Stimulated activated CD8-positive, alpha-beta memory T cell treated with anti-CD3 and anti-CD28 coated beads, Interleukin-12 subunit alpha, Interleukin-12 subunit beta, amount 100 ng/mL, for 24 hours (primary cell): Measurements from ENCODE around the gene NR6A1.

Experiments
- DNase-seq: peaks from one replicate; pipeline ENCODE4 v3.0.0-alpha.2; 2020; ENCODE audit errors: extremely low read depth

Gene NR6A1

DNA sequence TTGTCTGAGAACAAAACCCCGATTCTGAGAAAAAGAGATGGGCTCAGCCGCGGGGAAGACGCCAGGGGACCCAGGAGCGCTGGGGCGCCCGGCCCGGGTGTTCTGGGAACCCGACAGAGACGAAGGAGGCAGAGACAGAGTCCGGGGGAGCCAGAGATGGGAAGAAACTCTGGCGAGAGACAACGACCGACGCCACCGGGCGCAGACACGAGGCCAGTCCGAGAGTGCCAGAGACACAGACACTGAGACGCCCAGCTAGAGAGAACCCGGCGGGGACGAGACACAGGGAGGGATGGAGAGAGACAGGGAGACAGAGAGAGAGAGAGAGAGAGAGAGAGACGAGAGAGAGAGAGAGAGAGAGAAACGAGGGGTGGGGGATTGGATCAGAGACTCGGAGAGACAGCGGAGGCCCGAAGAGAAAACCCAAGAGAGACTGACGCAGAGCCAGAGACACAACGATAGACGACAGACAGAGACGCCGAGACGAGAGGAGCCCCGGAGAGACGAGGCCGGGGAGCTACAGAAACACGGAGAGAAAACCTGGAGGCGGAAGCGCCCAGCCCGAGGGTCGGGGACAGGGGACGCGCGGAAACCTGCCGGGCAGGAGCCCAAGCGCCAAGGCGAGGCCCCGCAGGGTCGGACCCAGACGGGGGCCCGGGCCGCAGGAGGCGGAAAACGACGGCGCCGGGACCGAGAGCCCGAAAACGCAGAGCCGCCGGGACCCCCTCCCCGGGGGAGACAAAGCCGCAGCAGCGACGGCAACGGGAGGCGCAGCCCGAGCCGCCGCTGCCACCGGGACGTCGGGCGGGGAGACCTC, 267.2 kb downstream of the NR6A1 start:
- no peak for DNase-seq

DNA sequence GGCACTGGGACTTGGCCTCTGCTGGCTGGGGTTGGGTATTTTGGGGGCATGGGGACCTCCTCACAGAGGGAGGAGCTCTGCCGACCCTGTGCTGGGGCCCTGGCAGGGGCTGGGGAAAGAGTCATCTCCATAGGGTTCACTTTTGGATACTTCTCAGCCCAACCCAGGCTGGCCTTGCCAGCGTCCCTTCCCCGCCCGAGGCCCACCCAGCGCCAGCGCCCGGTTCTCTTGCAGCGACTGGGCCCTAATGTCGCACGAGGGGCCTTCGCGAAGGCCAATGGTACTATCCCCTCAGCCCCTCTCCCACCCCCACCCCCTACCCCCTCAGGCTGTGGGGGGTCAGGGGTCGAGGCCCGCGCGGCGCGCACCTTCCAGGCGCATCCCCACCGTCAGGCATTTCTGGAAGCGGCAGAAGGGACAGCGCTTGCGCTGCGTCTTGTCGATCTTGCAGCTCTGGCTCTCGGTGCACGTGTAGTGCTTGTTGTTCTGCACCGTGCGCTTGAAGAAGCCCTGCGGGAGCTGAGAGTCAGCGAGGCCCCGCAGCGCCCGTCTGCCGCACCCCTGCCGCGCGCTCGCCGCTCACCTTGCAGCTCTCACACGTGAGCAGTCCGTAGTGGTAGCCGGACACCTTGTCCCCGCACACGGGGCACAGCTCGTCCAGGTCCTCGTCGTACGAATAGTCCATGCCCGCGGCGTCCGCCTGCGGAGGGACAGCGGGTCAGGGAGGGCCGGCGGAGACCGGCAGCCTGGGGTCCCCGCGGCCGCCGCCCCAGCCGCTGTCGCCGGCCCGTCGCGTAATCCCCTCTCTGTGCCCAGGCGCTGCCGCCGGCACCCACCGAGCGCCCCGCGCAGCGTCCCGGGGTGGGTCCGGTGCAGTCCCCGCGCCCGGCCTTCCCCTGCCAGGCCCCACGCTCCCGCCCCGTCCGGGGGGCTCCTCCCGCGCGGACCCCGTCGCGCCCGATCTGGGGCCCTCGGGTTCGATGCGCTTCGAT, 268.1 kb downstream of the NR6A1 start:
- no peak for DNase-seq

DNA sequence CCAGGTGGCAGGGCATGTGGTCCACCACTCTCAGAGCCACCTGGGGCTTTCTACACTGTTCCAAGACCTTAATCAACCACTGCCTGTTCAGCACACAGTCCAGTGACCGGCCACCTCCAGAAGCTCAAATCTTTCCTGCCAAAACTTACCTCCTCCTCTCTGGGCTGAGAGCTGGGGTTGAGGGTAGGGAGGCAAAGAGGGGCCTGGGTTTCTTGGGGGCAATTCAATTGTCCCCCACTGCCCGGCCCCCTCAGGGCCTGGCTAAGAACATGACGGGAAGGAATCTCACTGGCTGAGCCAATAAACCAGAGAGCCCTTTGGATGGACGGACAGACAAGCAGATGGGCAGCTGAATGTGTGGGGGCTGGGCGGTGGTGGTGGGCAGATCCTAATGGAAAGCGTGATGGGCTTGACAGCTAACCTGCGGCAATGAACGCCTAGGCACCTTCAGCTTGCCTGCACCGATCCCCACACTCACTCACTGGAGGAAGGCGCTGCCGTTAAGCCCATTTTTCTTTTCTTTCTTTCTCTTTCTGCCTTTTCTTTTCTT, 269.3 kb downstream of the NR6A1 start:
- DNase-seq = no peak

DNA sequence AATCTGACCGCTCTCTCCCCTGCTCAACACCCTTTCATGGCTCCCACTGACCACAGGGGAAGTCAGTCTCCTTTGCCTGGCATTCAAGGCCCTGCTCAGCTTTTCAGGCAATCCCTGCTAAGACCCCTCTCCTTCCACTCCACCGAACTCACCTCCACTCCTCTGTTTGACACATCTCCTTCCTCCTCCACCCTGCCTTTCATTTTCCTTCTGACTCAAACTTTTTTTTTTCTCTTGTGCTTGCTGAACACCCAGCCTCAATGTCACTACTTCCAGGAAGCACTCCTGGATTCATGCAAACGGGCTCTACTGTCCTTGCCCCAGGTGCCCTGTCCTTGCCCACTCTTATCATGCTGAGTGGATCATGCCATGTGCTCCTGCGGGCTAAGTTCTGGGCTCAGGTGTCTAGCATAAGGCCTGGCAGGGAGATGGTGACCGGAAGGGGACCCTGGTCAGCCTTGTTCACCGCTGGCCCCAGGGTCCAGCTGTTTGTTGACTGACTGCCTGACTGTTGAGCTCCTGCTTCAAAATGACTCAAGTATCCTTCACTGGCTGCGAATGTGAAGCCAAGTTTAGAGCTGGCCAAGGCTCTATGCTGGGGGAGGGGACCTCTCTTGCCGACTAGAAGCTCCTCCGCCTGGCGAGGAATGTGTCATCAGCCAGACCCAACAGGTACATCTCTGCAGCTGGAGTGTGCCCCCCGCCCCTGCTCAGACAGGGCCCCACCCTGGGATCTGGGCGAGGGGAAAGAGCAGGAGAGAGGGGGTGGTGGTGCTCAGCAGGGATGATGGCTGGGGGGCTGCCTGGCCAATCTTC, 270.1 kb downstream of the NR6A1 start:
- DNase-seq = no peak

DNA sequence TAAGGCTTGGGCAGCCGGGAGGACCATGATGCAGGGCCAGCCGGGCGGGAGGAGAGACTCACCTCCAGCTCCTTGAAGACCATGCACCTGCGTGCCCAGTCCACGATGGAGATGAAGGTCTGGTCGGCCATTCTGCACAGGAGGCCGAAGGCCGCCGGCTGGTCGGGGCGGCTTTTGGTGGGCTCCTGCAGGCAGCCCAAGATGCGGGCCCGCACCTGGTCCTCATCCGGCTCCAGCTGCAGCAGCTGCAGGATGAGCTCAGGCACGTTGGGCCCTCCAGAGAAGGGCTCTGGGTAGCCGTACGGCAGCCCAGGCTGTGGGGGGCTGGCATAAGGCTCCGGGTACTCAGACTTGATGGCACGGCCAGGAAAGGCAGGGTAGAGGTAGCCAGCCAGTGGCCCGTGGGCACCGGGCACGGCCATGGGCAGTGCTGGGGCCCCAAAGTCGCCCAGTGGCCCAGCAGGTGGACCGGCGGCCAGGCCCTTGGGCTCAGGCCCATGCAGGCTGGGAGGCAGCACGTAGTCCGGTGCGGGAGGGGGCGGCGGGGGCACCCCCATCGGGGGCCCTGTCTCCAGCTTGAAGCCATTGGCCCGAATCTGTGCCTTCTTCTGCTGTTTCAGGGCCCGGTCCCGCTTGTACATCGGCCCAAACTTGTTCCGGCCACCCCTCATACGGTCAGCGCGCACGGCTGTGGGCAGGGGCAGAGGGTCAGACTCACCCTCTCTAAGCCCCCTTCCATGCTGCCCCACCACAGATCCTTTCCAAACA, 270.9 kb downstream of the NR6A1 start:
- no peak for DNase-seq

DNA sequence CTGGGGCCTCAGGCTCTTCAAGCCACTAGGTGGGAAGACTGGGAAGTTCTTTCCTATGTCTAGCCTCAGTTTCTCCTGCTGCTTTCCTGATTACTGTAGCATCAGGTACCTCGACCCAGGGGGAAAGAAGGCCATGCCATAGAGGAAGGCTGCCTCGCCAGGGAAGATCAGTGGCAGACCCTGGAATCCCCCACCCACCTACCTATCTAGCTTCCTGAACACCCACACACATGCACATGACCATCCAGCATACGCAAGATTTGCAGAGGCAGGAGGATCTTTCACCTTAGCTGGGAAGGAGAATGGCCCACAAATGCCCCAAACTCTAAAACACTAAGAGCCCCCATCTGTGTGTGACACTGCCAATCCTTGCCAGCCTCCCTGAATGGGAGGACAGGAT, 271.9 kb downstream of the NR6A1 start:
- DNase-seq = no peak

DNA sequence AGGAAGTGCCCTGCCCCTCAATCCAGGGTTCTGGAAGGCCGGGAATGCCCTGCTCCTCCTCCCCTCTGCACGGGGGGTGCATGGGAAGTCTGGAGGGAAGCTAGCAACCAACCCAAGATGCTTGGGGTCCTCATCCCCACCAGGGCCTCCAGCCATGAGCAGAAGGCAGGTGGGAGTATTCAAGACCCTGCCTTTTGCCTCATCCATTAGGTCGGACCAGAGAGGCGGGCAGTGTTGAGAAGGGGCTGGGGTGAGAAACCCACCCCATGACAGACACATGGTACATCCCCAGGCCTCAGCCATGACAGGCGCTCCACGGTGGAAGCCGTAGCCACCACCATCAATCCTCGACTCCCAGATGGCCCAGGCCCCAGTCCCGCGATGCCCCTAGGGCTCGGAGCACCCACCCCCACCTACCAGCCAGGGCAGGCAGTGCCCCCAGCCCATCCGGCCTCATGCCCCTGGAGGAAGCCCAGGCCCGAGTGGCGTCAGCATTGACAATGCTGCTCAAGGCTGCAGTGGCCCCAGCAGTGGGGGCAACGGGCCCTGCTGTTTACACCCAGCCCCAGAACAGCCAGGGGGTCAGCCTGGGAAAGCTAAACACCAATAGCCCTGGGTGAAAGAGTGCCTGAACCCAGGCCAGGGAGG, 272.5 kb downstream of the NR6A1 start:
- DNase-seq = no peak

DNA sequence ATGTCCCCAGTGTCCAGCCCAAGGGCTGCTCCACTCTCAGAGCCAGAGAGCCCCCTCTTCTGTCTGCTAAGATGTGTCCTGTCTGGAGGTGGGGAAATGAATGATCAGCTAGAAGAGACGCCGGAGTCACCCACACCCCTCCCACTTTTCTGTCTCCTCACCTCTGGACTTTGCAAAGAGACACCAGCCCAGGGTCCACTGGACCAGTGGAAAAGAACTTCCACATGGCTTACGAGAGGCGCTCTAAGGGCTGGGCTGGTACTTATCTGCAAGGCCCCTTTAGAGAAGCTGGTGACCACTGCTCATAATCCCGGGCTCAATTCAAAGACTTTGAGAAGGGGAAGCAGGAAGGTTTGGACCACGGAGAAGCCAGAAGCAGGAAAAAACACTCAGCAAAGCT, 273.1 kb downstream of the NR6A1 start:
- no peak for DNase-seq

DNA sequence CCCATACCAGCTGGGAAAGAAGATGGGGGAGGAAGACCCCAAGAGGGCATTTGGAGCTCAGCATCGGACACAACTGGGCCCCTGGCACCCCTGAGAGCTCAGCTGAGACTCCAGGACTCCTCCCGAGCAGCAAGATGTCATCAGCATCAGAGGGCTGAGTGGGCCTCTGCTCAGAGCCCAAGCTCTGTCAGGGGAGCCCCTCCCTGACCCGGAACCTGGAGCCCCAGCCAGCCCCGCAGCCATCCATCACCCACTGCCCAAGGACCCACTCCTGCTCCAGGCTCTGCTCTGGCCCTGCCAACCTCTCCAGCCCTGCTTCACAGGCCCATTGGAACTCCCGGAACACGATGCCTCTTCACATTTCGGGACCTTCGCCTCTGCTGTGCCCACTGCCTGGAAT, 273.7 kb downstream of the NR6A1 start:
- DNase-seq = no peak

DNA sequence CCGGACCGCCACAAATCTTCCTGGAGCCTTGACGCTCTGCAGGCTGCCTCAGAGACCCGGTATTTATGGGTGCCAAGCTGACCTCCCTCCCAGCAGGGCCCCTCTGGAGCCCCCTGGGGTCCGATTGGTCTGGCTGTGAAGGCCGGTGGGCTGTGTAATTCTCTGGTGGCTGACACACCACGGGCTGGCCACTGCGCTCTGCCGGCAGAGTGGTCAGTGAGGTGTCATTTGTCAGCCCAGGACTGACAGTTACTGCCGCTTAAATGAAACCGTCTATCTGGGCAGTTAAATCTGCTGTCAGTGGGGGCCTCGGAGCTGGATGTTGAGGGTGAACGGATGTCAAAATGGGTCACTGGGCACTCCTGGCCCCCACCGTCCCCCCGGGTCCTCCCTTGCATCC, 274.6 kb downstream of the NR6A1 start:
- no peak for DNase-seq

DNA sequence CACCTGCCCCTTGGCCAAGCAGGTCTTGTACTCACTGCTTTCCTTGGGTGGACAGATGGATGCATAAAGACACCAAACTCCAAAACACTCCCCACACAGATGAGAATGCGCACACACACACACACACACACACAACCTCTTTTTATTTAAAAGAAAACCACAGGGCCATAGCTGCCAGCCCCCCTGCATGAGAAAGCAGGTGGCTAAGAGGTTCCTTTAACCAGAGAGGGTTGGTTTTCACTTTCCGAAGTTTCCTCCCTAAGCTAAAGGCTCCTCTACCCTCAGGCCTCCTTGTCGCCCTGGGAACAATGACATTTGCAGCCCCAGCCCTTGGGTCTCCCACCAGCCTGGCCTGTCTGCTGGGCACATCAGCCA, 275.0 kb downstream of the NR6A1 start:
- DNase-seq = no peak

DNA sequence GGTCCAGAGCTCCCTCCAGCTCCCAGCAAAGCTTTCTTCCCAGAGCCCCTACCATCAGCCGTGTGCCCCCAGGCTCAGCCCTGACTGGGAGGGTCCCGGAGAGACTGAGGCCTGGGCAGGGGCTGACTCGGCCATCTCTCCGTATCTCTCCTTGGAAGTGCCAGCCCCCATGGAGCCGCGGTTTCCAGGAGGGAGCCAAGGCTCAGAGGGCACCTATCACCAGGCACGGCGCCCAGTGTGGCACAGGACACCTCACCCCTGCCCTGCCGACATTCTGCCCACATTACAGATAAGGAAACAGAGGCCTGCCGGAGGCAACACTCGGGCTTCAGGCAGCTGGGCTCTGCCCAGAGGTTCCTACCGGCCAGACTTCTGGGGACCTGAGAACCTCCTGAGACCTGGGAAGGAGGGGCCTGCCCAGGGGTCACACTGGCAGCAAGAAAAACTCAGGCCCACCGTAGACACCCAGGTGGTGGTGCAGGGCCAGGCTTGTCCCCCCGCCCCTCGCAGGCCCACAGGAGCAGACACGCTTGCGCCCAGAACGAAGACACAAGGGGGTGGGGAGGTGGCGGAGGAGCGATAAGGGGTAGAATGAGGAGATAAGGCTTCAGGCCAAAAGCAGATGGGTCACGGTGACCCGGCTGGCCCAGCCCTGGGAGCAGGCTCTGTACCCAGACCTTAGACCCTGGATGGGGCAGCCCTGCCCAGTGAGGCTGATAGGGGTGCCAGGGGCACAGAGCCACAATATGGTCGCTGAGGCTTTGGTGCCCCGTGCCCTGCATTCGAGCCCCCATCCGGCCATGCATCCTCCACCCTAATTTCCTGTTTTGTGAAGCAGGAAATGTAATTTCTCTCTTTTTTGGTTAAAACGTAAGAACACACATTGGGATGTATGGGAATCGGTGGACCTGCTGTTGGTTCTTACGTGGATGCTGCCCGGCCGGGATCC, 275.7 kb downstream of the NR6A1 start:
- DNase-seq = no peak

DNA sequence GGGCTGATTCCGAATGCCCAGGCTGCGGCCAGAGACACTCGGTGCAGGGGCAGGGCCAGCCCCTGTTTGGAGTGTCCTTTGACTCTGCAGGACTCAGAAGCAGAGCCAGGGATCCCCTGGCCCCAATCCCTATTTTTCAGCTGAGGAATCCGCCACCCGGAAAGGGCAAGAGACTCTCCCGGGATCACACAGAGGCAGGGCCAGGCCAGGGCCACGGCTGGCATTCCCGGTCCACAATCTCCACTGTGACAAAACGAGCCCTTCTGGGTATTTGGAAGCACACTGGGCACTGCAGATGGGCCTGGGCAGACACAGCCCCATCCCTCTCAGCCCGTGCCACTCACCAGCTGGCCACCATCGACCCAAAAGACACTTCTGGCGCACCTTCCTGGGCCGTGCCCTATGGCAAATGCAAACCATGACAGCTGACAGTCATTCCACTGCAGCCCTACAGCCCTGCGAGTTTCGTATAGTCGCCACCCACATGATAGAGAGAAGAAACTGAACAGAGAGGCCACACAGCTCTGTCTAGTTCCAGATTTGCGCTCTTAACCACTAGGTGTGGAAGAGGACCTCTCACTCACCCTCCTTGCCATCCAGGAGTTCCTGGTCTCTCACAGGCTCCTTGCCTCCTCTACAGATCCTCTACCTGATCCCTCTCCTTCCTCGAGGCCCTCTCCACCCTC, 277.2 kb downstream of the NR6A1 start:
- no peak for DNase-seq

DNA sequence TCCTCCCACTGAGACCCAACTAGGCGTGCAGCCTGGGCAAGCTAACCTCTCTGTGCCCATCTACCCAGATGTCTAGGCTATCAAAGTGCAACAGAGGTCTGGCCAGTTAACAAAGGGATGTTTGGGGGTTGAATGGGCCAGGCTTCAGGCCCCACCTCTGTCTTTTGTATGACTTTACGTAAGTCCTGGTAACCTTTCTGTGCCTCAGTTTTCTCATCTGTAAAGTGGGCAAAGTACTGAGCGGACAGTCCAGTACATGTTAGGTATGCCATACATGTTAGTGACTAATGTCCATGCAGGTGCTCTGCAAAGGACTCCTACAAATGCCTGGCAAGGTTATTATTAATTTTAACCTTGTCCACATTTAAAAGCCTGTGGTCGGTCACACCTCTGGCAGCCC, 277.9 kb downstream of the NR6A1 start:
- DNase-seq = no peak

DNA sequence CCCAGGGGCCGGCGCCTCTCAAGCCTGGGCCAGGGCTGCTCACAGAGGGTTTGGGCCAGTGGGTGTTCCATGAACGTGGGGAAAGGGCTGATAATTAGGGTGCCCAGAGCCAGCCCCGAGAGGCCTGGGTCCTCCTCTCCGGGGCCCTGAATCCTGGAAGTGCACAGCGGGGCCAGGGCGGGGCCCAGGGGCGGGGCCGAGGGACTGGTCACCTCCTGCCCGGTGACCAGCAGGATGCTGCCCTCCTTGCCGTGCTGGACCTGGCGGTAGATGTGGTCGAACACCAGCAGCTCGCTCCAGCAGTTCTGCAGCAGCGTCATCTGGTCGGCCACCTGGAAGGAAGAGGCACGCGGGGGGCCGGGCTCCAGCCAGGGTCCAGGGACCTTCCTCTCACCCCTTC, 278.3 kb downstream of the NR6A1 start:
- DNase-seq = no peak

DNA sequence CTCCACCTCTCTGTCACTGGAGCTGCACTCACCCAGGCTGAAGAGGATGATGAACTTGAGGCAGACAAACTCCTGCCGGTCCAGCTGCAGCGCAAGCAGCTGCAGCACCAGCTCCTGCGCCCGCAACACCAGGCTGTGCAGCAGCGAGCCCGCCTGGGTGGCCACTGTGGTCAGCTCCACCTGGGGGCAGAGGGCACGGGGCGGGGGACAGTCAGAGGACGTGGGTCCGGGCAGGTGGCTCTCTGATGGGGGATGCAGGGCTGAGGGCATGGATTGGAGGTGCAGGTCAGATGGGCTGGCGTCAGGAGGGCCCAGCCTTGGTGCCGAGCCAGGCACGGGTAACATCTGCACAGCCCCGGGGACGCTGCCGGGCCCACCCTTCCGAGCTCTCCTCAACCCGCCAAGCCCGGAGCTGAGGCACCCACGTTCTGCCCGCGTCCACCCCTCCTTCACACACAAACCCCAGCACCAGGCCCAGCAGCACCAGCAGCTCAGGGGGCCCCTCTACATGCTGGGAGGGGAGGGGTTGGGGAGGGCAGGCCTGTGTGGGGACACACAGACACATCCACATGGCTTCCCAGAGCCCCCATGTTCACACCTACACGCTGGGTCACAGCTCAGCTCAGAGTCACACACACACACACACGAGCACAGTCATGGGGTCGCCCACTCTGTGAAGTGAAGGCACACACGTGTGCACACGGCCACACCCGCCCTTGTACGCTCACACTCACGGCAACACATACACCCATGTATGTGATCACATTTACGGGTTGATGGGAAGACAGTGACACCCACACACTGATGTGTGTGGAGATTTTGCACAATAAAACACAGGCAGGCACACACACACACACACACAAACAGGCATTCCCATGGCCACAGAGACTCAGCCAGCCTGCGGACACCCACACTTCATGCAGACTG, 279.8 kb downstream of the NR6A1 start:
- DNase-seq = no peak

DNA sequence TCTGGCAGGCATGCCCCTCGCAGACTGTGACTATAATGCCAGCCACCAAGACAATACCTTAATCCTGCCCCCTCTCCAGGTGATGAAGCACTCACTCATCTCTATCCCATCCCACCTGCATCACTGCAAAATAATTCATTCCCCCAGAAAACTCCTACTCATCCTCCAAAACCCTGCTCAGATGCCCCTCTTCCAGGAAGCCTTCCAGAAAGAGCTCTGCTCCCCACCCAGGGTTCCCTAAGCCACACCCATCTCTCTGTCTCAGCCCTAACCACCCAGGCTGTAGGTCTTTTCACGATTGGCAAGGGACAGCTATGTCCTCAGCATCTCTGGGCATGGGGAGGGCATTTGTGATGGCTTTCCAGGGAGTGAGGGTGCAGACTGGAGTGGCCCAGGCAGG, 281.1 kb downstream of the NR6A1 start:
- no peak for DNase-seq

DNA sequence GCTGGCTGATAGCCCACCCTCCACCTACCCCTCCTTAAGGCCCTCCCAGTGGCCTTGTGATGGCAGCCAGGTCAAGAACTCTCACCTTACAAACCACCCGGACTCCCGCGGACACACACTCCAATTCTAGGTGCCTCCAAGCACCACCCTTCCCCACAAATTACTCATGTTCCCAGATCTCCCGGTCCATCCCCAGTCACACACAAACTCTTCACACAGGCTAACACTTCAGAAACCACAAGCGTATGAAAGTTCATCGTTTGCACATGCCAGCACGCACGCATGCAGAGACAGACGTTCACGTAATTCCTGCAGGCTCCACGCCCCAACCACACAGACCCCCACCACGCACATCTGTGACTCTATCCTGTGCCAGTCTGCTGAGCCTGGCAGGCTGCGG, 281.9 kb downstream of the NR6A1 start:
- DNase-seq = no peak
